ENCODE data around the gene SLC25A14. TPM values are rescaled to one million over a fixed set of nuclear protein-coding genes. Genes with fewer than 3 reads are reported as not detected.

The SLC25A14 gene
- total RNA-seq, 1 experiment from 2014 or later = 8.3 TPM

DNA sequence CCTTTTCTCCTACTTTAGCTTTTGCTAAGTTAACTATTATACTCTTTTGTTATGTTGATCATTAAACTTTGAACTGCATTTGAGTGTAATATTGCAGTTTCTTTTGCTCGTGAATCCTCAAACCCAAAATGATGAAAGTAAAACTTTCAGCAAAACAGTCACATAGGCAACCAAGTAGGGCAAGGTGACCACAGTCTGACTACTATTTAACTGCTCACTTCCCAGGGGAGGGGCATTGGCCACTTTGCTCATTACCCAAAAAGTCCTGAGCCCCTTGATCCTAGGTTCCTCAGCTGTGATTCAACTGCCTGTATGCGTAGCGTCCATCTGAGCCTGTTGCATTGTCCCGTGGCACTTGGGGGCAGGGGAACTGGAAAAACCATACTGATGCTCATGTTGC, 79.0 kb downstream of the SLC25A14 start:
- DNase-seq = no peak
- CTCF ChIA-PET = no interaction called here
- H3K9me3 ChIP-seq = no peaks in the 10 kb centered on the region
- no peaks in the 10 kb centered on the region for H3K4me1 Mint-ChIP-seq (ENCODE audit: low read depth, unreplicated experiment)
- H3K4me3 ChIP-seq (ENCODE audit: low read depth, low read length) = no peak overlapping the region
- no peak overlapping the region for H3K27ac Mint-ChIP-seq (ENCODE audit: unreplicated experiment)
- POLR2A ChIA-PET = no interaction called here
- H3K36me3 ChIP-seq (ENCODE audit: control insufficient read depth, insufficient read depth, low read length) = no peaks in the 10 kb centered on the region
- no peaks in the 10 kb centered on the region for H3K27me3 Mint-ChIP-seq (ENCODE audit: insufficient read depth, unreplicated experiment)
- H3K9me3 Mint-ChIP-seq (ENCODE audit: unreplicated experiment) = no peaks in the 10 kb centered on the region
- H3K4me3 Mint-ChIP-seq (ENCODE audit: unreplicated experiment) = no peak overlapping the region
- no TSS peak for BruUV-seq (replicated peaks)
- H3K4me1 ChIP-seq = no peaks in the 10 kb centered on the region
- TF ChIP-seq, protein P1, sequence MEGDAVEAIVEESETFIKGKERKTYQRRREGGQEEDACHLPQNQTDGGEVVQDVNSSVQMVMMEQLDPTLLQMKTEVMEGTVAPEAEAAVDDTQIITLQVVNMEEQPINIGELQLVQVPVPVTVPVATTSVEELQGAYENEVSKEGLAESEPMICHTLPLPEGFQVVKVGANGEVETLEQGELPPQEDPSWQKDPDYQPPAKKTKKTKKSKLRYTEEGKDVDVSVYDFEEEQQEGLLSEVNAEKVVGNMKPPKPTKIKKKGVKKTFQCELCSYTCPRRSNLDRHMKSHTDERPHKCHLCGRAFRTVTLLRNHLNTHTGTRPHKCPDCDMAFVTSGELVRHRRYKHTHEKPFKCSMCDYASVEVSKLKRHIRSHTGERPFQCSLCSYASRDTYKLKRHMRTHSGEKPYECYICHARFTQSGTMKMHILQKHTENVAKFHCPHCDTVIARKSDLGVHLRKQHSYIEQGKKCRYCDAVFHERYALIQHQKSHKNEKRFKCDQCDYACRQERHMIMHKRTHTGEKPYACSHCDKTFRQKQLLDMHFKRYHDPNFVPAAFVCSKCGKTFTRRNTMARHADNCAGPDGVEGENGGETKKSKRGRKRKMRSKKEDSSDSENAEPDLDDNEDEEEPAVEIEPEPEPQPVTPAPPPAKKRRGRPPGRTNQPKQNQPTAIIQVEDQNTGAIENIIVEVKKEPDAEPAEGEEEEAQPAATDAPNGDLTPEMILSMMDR (IDR thresholded peaks at IDR 0.05; ENCODE audit: insufficient read depth in 1 of 2, low read depth in 1 of 2, low read length in 1 of 2, severe bottlenecking in 1 of 2, unreplicated experiment in 1 of 2) = no peak
- H3K36me3 Mint-ChIP-seq (ENCODE audit: insufficient read depth, unreplicated experiment) = no peaks in the 10 kb centered on the region
- intact Hi-C loops (cut with micrococcal nuclease; ENCODE audit: unreplicated experiment) = no loop called here
- no peaks in the 10 kb centered on the region for H3K27me3 ChIP-seq (replicated peaks; ENCODE audit: control insufficient read depth, insufficient read depth, low read length)

DNA sequence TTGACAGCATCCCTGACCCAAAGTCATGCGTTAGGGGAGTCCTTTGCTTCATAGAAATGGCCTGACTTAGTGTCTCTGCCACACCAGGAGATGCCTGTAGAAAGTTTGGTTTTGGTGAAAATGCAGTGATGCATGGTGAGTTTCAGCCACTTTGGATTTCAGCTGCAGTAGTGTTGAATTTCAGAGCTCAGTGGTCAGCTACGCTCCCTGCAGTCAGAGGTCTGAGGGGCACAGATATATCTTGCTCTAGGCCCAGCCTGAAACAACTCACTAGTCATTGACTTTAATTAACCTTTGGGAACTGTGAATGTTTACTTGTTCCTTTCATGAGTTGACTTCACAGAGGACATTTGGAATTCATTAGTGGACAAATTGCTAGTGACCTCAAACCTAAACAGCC, 79.5 kb downstream of the SLC25A14 start:
- H3K4me1 ChIP-seq = no peaks in the 10 kb centered on the region
- DNase-seq = no peak
- no peak overlapping the region for H3K4me3 ChIP-seq (ENCODE audit: low read depth, low read length)
- no peaks in the 10 kb centered on the region for H3K27me3 Mint-ChIP-seq (ENCODE audit: insufficient read depth, unreplicated experiment)
- H3K27me3 ChIP-seq (replicated peaks; ENCODE audit: control insufficient read depth, insufficient read depth, low read length) = no peaks in the 10 kb centered on the region
- ChIA-PET POLR2A (no interaction called here), CTCF (no interaction called here)
- no peaks in the 10 kb centered on the region for H3K9me3 Mint-ChIP-seq (ENCODE audit: unreplicated experiment)
- no peaks in the 10 kb centered on the region for H3K4me1 Mint-ChIP-seq (ENCODE audit: low read depth, unreplicated experiment)
- no peak overlapping the region for H3K27ac Mint-ChIP-seq (ENCODE audit: unreplicated experiment)
- no TSS peak for BruUV-seq (replicated peaks)
- H3K36me3 Mint-ChIP-seq (ENCODE audit: insufficient read depth, unreplicated experiment) = no peaks in the 10 kb centered on the region
- TF ChIP-seq, protein P1 (IDR thresholded peaks at IDR 0.05; ENCODE audit: insufficient read depth in 1 of 2, low read depth in 1 of 2, low read length in 1 of 2, severe bottlenecking in 1 of 2, unreplicated experiment in 1 of 2) = no peak
- H3K4me3 Mint-ChIP-seq (ENCODE audit: unreplicated experiment) = no peak overlapping the region
- intact Hi-C loops (cut with micrococcal nuclease; ENCODE audit: unreplicated experiment) = no loop called here
- no peaks in the 10 kb centered on the region for H3K36me3 ChIP-seq (ENCODE audit: control insufficient read depth, insufficient read depth, low read length)
- H3K9me3 ChIP-seq = no peaks in the 10 kb centered on the region

Other genes starting within 250 kb of the SLC25A14 start
- gene ELF4, start 229.4 kb upstream of the SLC25A14 start, total RNA-seq (2022) = 24.3 and 25.3 TPM in 2 replicates
- gene AIFM1, start 174.1 kb upstream of the SLC25A14 start, total RNA-seq (2022) = 53.0 and 55.4 TPM in 2 replicates
- 0.35 TPM in 1 of 2 replicates, not detected in the other for gene RAB33A, start 168.0 kb upstream of the SLC25A14 start, total RNA-seq (2022)
- 5.6 and 6.4 TPM in 2 replicates for gene ZNF280C, start 71.0 kb upstream of the SLC25A14 start, total RNA-seq (2022)
- gene GPR119, start 45.8 kb downstream of the SLC25A14 start, total RNA-seq (2022) = 0.29 TPM in 1 of 2 replicates, not detected in the other
- 21.3 and 22.6 TPM in 2 replicates for gene RBMX2, start 62.1 kb downstream of the SLC25A14 start, total RNA-seq (2022)